GDM1 (cell line): ENCODE measurements around the gene DNAJC5.

Source experiments
- DNase-seq: peaks from one replicate; lab custom pipeline; 2025; lab: John Stamatoyannopoulos, UW

The DNAJC5 gene

GRCh38 chr20:63982937-63983336 lies 88.0 kb downstream of the DNAJC5 start:
- DNase-seq, result no peak
